ENCODE data around the gene VWA8.

The VWA8 gene

GRCh38 chr13:41613984-41614661 lies 346.8 kb downstream of the VWA8 start:
- no peak for DNase-seq (ENCODE audit: low read depth)

GRCh38 chr13:41613471-41613870 lies 347.4 kb downstream of the VWA8 start:
- DNase-seq (ENCODE audit: low read depth) = no peak

GRCh38 chr13:41611385-41611784 lies 349.5 kb downstream of the VWA8 start:
- no peak for DNase-seq (ENCODE audit: low read depth)

- DNase-seq (ENCODE audit: low read depth) = no peak
Observed at GRCh38 chr13:41610404-41610803, 350.5 kb downstream of the VWA8 start.

- no peak for DNase-seq (ENCODE audit: low read depth)
Observed at GRCh38 chr13:41609828-41610227, 351.1 kb downstream of the VWA8 start.

- no peak for DNase-seq (ENCODE audit: low read depth)
Observed at GRCh38 chr13:41608839-41609177, 352.1 kb downstream of the VWA8 start.

- DNase-seq (ENCODE audit: low read depth) = no peak
Observed at GRCh38 chr13:41608111-41608838, 352.6 kb downstream of the VWA8 start.

GRCh38 chr13:41606646-41607045 lies 354.3 kb downstream of the VWA8 start:
- no peak for DNase-seq (ENCODE audit: low read depth)

GRCh38 chr13:41605319-41606285 lies 355.3 kb downstream of the VWA8 start:
- no peak for DNase-seq (ENCODE audit: low read depth)

GRCh38 chr13:41603917-41604316 lies 357.0 kb downstream of the VWA8 start:
- no peak for DNase-seq (ENCODE audit: low read depth)

GRCh38 chr13:41601718-41602445 lies 359.0 kb downstream of the VWA8 start:
- no peak for DNase-seq (ENCODE audit: low read depth)

- no peak for DNase-seq (ENCODE audit: low read depth)
Observed at GRCh38 chr13:41599619-41600018, 361.3 kb downstream of the VWA8 start.

GRCh38 chr13:41597348-41598041 lies 363.4 kb downstream of the VWA8 start:
- no peak for DNase-seq (ENCODE audit: low read depth)

- no peak for DNase-seq (ENCODE audit: low read depth)
Observed at GRCh38 chr13:41596190-41596589, 364.7 kb downstream of the VWA8 start.

- DNase-seq (ENCODE audit: low read depth) = no peak
Observed at GRCh38 chr13:41595298-41595697, 365.6 kb downstream of the VWA8 start.

- no peak for DNase-seq (ENCODE audit: low read depth)
Observed at GRCh38 chr13:41590643-41591042, 370.3 kb downstream of the VWA8 start.

- no peak for DNase-seq (ENCODE audit: low read depth)
Observed at GRCh38 chr13:41590122-41590521, 370.8 kb downstream of the VWA8 start.

GRCh38 chr13:41589434-41589833 lies 371.5 kb downstream of the VWA8 start:
- DNase-seq (ENCODE audit: low read depth) = no peak

- DNase-seq (ENCODE audit: low read depth) = peak; percentile 57
Observed at GRCh38 chr13:41588899-41589298, 372.0 kb downstream of the VWA8 start.

- no peak for DNase-seq (ENCODE audit: low read depth)
Observed at GRCh38 chr13:41588448-41588847, 372.5 kb downstream of the VWA8 start.

GRCh38 chr13:41587490-41587889 lies 373.4 kb downstream of the VWA8 start:
- DNase-seq (ENCODE audit: low read depth) = no peak
